Psoas muscle (tissue), 8 donors: Measurements from ENCODE around the gene ESAM. TPM values are rescaled to one million over a fixed set of nuclear protein-coding genes. Genes with fewer than 3 reads are reported as not detected.

Experiments used
- ATAC-seq, 4 donors: fragments of 200-7000 bp; cut with Tn5 transposase; one replicate each; pipeline ENCODE4 v1.9.1; 2020; ENCODE audit warnings: moderate library complexity in 3 of 4, mild to moderate bottlenecking in 2 of 4
- DNase-seq, 2 donors: peaks; one replicate each; pipeline ENCODE4 v3.0.0-alpha.2; 2020
- H3K27ac ChIP-seq: fragments of 200-600 bp; one replicate; pipeline ENCODE4 v1.8.0; 2022
- H3K27me3 ChIP-seq, 3 donors: fragments of 200-600 bp in 1 of 3; one replicate each; pipeline versions ENCODE4 v1.6.1 to v1.8.0; 2013 to 2022; ENCODE audit warnings: low read length in 2 of 3, mild to moderate bottlenecking in 2 of 3, moderate library complexity in 1 of 3; ENCODE audit not compliant: insufficient read depth in 3 of 3
- H3K36me3 ChIP-seq, 2 donors: fragments of 200-600 bp in 1 of 2; one replicate each; pipeline versions ENCODE4 v1.6.1 to v1.8.0; 2013 to 2022; ENCODE audit warnings: low read depth in 1 of 2, mild to moderate bottlenecking in 1 of 2, moderate library complexity in 1 of 2; ENCODE audit not compliant: insufficient read depth in 1 of 2
- H3K4me1 ChIP-seq: fragments of 200-600 bp; one replicate; pipeline ENCODE4 v1.8.0; 2022
- H3K4me3 ChIP-seq: fragments of 200-600 bp; one replicate; pipeline ENCODE4 v1.8.0; 2022; ENCODE audit warnings: mild to moderate bottlenecking
- H3K9me3 ChIP-seq: fragments of 200-600 bp; one replicate; pipeline ENCODE4 v1.8.0; 2022
- WGBS, 3 donors: extraction: QIAGEN DNeasy Blood & Tissue Kit; methylation state at CpG; one replicate each; pipeline versions ENCODE4 v1.1.6 to v1.1.7; 2013; 5-methylcytosine and 5-hydroxymethylcytosine counted together
- intact Hi-C, 2 donors: fragments of 100-400 bp; cut with DNase I; formaldehyde crosslinking; loops; one replicate each; pipeline versions ENCODE4 v1.11.0 to v1.14.2; 2022
- polyA plus RNA-seq, 3 donors: library from polyadenylated mRNA; stranded (reverse); fragments of 200-250 nt; gene quantifications; one replicate each; pipeline ENCODE4 v1.2.3, GENCODE V29; 2013
- total RNA-seq, 4 donors: library from RNA; stranded (reverse); fragmentation: NEBNext Ultra II Directional in 2 of 4; extraction: Animal tissue kit (Norgen Biotek cat#: 25700) in 2 of 4; gene quantifications; one replicate each; pipeline versions ENCODE4 v1.2.1 to v1.2.4, GENCODE V29; 2021 to 2023
- TF ChIP-seq, protein P1 (sequence below): fragments of 200-600 bp; IDR thresholded peaks from one replicate; pipeline ENCODE4 v1.8.0; 2022; ENCODE audit warnings: antibody characterized with exemption
- donor health status: healthy with polysubstance abuse.
- donor health status: DM: no; HTN: no; CAD: no; lungs with moderate emphysema.
- donor health status: Bipolar disorder and iron deficiency.
- donor health status: healthy.
- donor health status: DM: yes; HTN: yes; CAD: no.
- donor health status: DM: no; HTN: no; CAD: no.
- donor health status: DM: no; HTN: no; CAD: no.
- donor health status: DM: yes; HTN: yes; CAD: no.

The ESAM gene
- total and polyA plus RNA-seq, 7 donors = 18.4 to 37.2 (median 27.9) TPM

DNA sequence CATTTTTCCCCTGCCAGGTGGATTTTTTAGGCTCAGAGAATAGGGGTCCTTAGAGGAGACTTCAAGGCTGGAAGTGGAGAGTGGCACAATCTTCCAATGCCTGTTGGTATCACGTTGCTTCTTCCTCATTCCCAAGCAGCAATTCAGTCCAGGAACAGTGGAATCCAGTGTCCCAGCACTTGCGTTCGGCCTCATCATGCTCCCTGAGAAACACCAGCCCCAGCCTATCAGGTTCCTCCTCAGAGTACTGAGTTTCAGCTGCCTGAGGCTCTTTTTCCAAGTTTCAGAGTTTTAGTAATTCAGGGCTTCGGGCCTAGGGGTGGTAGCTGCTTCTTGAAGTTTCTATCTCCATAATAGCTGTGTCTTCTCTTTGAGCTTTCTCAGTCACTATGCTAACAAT is 54.3 kb downstream of the ESAM start:
- Histone ChIP-seq H3K27me3 (peaks cover 0 to 4% (median 0%) of the 10 kb centered on the region in 3 donors), H3K36me3 (no peaks in the 10 kb centered on the region), H3K9me3 (no peaks in the 10 kb centered on the region), H3K4me1 (no peaks in the 10 kb centered on the region), H3K27ac (no peak overlapping the region), H3K4me3 (no peak overlapping the region)
- TF ChIP-seq, protein P1, sequence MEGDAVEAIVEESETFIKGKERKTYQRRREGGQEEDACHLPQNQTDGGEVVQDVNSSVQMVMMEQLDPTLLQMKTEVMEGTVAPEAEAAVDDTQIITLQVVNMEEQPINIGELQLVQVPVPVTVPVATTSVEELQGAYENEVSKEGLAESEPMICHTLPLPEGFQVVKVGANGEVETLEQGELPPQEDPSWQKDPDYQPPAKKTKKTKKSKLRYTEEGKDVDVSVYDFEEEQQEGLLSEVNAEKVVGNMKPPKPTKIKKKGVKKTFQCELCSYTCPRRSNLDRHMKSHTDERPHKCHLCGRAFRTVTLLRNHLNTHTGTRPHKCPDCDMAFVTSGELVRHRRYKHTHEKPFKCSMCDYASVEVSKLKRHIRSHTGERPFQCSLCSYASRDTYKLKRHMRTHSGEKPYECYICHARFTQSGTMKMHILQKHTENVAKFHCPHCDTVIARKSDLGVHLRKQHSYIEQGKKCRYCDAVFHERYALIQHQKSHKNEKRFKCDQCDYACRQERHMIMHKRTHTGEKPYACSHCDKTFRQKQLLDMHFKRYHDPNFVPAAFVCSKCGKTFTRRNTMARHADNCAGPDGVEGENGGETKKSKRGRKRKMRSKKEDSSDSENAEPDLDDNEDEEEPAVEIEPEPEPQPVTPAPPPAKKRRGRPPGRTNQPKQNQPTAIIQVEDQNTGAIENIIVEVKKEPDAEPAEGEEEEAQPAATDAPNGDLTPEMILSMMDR = no peak
- no peak for ATAC-seq
- DNase-seq = no peak
- WGBS, 3 donors = 67 to 75% (median 70%) methylated on average over 4 of the region's 4 CpGs
- intact Hi-C loops = no loop called here

Other genes starting within 250 kb of the ESAM start
- gene OR8B12, start 218.6 kb downstream of the ESAM start, total RNA-seq = not detected
- gene OR8B12, start 218.6 kb downstream of the ESAM start, polyA plus RNA-seq = not detected
- not detected for gene OR8A1, start 192.3 kb downstream of the ESAM start, total RNA-seq
- gene OR8A1, start 192.3 kb downstream of the ESAM start, polyA plus RNA-seq = not detected
- not detected for gene PANX3, start 150.9 kb downstream of the ESAM start, total RNA-seq
- not detected for gene PANX3, start 150.9 kb downstream of the ESAM start, polyA plus RNA-seq
- gene TBRG1, start 139.4 kb downstream of the ESAM start, total RNA-seq = 10 to 100 TPM; 24.2 to 32.3 (median 27.4) TPM
- gene TBRG1, start 139.4 kb downstream of the ESAM start, polyA plus RNA-seq = 10 to 100 TPM; 29.4 to 99.3 (median 45.7) TPM
- 10 to 100 TPM; 15.7 to 21.8 (median 19.1) TPM for gene SIAE, start 88.6 kb downstream of the ESAM start, total RNA-seq
- gene SIAE, start 88.6 kb downstream of the ESAM start, polyA plus RNA-seq = 10 to 100 TPM in 2 of 3 donors, 1 to 10 TPM in 1; 9.1 to 15.7 (median 12.8) TPM
- 1 to 10 TPM in 1 of 4 donors, under 1 TPM in 3; 0.32 to 1.1 (median 0.73) TPM for gene SPA17, start 88.4 kb downstream of the ESAM start, total RNA-seq
- 1 to 10 TPM in 2 of 3 donors, under 1 TPM in 1; 0.87 to 3.6 (median 2.8) TPM for gene SPA17, start 88.4 kb downstream of the ESAM start, polyA plus RNA-seq
- gene NRGN, start 22.3 kb downstream of the ESAM start, total RNA-seq = 1 to 10 TPM in 2 of 4 donors, under 1 TPM in 2; 0.89 to 2.1 (median 1.2) TPM
- gene NRGN, start 22.3 kb downstream of the ESAM start, polyA plus RNA-seq = 1 to 10 TPM in 2 of 3 donors, under 1 TPM in 1; 0.69 to 1.7 (median 1.0) TPM
- under 1 TPM; 0.30 to 0.58 (median 0.37) TPM for gene VSIG2, start 10.0 kb downstream of the ESAM start, total RNA-seq
- under 1 TPM; 0.15 to 0.36 (median 0.17) TPM for gene VSIG2, start 10.0 kb downstream of the ESAM start, polyA plus RNA-seq
- gene MSANTD2, start 38.1 kb upstream of the ESAM start, total RNA-seq = 1 to 10 TPM; 3.0 to 4.5 (median 4.1) TPM
- gene MSANTD2, start 38.1 kb upstream of the ESAM start, polyA plus RNA-seq = 1 to 10 TPM; 2.8 to 5.4 (median 4.0) TPM
- gene ROBO3, start 103.1 kb upstream of the ESAM start, total RNA-seq = 1 to 10 TPM; 1.7 to 3.2 (median 2.3) TPM
- 1 to 10 TPM; 2.9 to 3.6 (median 3.3) TPM for gene ROBO3, start 103.1 kb upstream of the ESAM start, polyA plus RNA-seq
- gene ROBO4, start 135.6 kb upstream of the ESAM start, total RNA-seq = 10 to 100 TPM; 14.9 to 17.5 (median 16.1) TPM
- 10 to 100 TPM in 1 of 3 donors, 1 to 10 TPM in 2; 5.4 to 10.2 (median 8.4) TPM for gene ROBO4, start 135.6 kb upstream of the ESAM start, polyA plus RNA-seq
- not detected for gene HEPN1, start 157.0 kb upstream of the ESAM start, total RNA-seq
- under 1 TPM in 2 of 3 donors, not detected in 1; 0.01 to 0.04 TPM for gene HEPN1, start 157.0 kb upstream of the ESAM start, polyA plus RNA-seq
- under 1 TPM in 2 of 4 donors, not detected in 2; 0.06 to 0.07 TPM for gene HEPACAM, start 173.8 kb upstream of the ESAM start, total RNA-seq
- gene HEPACAM, start 173.8 kb upstream of the ESAM start, polyA plus RNA-seq = under 1 TPM; 0.05 to 0.25 (median 0.08) TPM
- gene CCDC15, start 191.9 kb upstream of the ESAM start, total RNA-seq = under 1 TPM; 0.07 to 0.42 (median 0.25) TPM
- gene CCDC15, start 191.9 kb upstream of the ESAM start, polyA plus RNA-seq = under 1 TPM; 0.03 to 0.29 (median 0.10) TPM